Kidney tubule cell (primary cell): Measurements from ENCODE around the gene GALK1.
A peak's percentile ranks its signal among the peaks of the same experiment; 100 is the strongest.

Source experiments
- DNase-seq: peaks from one replicate; pipeline ENCODE4 v3.0.0-alpha.2; 2018; ENCODE audit warnings: low spot score

The GALK1 gene

GRCh38 chr17:75749545-75750389, 15.2 kb downstream of the GALK1 start:
- DNase-seq = peak; percentile 73

DNA sequence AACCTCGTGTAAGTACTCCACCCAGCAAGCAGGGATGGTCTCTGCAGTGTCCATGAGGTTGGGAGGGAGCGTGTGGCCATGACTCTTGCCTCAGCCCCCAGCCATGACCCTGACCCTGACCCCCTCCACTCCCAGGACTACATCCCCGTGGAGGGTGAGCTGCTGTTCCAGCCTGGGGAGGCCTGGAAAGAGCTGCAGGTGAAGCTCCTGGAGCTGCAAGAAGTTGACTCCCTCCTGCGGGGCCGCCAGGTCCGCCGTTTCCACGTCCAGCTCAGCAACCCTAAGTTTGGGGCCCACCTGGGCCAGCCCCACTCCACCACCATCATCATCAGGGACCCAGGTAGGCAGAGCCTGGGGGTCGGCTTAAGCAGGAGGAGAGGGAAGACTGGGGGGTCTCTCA, 16.3 kb downstream of the GALK1 start:
- no peak for DNase-seq

- no peak for DNase-seq
These were observed 21.3 kb downstream of the GALK1 start for GRCh38 chr17:75743625-75744206.

DNA sequence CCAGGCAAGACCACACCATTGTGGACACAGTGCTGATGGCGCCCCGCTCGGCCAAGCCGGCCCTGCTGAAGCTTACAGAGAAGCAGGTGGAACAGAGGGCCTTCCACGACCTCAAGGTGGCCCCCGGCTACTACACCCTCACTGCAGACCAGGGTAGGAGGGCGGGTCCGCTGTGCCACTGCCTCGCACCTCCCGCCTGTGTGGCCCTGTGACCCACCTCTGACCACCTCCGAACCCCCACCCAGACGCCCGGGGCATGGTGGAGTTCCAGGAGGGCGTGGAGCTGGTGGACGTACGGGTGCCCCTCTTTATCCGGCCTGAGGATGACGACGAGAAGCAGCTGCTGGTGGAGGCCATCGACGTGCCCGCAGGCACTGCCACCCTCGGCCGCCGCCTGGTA, 22.7 kb downstream of the GALK1 start:
- no peak for DNase-seq

DNA sequence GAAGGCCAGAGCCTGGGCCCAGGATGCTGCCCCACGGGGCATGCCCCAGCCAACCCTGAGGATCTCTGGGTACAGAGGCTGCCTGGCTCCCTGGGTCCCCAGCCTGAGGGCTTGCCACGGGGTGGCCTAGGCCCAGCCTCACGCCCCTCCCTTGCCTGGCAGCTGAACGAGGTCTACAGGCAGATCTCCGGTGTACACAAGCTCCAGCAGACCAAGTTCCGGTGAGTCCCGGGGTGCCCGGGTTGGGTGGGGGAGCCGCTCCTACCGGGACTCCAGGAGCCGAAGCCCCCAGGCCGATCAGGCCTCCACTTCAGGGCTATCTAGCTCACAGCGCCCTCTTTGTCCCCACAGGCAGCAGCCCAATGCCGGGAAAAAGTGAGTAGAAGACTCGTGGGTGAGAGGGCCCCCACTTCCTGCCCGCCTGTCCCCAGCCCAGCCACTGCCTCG, 24.3 kb downstream of the GALK1 start:
- no peak for DNase-seq

GRCh38 chr17:75740215-75740614, 24.8 kb downstream of the GALK1 start:
- no peak for DNase-seq

DNA sequence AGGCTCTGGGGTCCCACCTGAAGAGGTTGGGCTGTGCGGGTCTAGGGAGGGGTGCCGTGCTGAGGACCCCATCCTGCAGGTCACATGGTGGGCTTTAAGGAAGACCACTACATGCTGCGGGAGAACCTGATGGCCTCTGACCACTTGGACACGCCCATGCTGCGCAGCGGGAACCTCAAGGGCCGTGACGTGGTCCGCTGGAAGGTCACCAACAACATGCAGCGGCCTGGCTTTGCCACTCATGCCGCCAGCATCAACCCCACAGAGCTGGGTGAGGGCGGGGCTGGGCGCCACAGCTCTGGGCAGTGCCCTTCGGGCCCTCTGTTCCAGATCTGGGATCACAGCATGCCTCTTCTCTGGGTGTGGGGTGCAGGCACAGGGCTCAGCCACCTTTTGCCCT, 25.2 kb downstream of the GALK1 start:
- no peak for DNase-seq

DNA sequence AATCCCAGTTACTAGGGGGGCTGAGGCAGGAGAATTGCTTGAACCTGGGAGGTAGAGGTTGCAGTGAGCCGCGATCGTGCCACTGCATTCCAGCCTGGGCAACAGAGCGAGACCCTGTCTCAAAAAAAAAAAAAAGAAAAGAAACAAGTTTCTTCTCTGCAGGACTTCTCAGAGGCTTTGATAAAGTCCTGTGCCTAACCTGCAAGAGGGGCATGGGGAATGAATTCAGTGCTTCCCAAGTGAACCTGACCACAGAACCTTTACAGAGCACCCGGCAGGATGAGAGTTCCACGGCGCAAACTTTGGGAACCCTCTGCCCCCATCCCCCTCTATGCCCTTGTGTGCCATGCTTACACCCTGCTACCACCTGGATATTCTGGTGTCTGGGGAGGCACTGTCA, 25.8 kb downstream of the GALK1 start:
- no peak for DNase-seq

DNA sequence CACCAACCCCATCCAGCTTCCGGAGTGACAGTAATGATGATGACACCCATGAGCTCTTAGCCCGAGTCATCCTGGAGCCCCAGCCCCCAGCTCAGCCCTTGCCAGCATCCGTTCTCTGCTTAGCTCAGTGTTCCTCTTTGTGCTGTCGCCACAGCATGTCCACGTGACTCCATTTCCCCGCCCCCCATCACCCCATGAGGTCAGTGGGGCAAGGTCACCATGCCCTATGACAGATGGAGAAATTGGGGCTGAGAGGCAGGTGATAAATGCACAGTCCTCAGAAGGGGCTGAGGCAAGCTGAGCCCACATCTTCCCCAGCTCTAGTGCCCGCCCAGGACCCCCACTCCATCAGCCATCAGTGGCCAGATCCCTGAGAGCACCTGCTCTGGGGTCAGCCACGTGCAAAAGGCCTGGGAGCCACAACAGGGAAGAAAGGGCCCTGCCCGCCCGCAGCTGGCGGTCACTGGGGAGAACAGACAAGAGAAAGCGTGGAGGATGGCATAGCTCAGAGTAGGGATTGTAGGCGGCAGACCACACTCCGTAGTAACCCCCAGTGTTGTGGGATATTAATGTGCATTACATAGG, 26.7 kb downstream of the GALK1 start:
- peak; percentile 48 for DNase-seq

- no peak for DNase-seq
These were observed 27.6 kb downstream of the GALK1 start for GRCh38 chr17:75737133-75737962.

DNA sequence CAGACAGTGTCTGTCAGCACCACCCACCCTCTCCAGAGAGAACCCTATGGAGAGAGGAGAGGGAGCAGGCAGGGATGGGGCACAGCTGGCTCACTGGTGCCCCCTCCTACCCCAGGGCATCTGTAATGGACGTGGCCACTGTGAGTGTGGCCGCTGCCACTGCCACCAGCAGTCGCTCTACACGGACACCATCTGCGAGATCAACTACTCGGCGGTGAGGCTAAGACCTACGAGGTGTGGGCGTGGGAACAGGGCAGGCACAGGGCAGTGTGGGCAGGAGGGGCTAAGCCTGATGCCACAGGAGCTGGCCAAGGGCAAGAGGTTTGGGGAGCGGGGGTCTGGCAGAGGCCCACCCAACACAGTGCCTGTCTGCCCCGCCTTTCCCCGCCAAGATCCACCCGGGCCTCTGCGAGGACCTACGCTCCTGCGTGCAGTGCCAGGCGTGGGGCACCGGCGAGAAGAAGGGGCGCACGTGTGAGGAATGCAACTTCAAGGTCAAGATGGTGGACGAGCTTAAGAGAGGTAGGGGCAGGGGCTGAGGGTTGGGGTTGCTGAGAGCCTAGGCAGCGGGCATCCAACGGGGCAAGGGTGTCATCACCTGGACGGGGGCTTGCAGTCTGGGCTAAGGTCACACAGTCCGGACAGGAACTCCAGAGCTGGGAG, 28.7 kb downstream of the GALK1 start:
- no peak for DNase-seq

DNA sequence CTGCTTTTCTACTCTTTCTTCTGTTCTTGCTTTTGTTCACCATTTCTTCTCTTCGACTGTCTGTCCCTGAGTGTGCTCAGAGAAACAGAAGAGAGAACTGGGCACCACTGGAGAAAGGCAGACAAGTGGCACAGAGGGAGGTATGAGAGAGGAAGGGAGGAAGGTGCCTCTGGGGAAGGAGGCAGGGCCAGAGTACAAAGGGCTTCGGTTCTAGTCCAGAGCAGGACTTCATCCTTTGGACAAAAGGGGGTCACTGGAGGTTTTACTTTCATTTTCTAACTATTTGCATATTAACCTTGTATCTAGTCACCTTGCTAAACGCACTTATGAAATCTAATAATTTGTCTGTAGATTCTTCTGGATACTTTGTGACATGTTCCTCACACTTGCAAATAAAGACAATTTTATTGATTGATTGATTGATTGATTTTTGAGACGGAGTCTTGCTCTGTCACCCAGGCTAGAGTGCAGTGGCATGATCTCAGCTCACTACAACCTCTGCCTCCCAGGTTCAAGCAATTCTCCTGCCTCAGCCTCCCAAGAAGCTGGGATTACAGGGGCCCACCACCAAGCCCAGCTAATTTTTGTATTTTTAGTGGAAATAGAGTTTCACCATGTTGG, 30.2 kb downstream of the GALK1 start:
- no peak for DNase-seq

- no peak for DNase-seq
These were observed 31.5 kb downstream of the GALK1 start for GRCh38 chr17:75733471-75733870.

- no peak for DNase-seq
These were observed 33.1 kb downstream of the GALK1 start for GRCh38 chr17:75731716-75732498.

DNA sequence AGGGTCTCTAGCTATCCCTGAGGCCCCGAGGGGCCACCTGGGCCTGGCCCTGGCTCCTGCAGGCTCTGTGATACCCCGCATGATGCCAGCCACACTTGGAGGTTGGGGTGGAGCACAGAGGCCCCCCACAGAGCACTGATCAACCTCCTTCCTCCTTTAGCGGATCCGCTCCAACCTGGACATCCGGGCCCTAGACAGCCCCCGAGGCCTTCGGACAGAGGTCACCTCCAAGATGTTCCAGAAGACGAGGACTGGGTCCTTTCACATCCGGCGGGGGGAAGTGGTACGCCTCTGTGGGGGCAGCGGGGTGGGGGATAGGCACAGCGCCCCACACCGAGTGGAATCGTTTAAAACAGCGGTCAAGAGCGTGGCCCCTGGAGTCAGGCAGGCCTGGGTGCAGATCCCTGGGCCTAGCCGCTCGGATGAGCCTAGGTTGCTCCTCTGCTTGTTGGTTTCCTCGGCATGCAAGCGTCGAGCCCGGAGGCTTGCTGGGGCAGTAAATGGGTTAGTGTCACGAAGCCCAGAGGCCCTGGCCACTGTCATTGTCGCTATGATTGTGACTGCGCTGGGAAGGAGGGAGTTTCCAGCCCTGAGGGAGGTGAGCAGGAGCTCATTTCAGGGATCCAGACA, 33.8 kb downstream of the GALK1 start:
- DNase-seq = no peak

DNA sequence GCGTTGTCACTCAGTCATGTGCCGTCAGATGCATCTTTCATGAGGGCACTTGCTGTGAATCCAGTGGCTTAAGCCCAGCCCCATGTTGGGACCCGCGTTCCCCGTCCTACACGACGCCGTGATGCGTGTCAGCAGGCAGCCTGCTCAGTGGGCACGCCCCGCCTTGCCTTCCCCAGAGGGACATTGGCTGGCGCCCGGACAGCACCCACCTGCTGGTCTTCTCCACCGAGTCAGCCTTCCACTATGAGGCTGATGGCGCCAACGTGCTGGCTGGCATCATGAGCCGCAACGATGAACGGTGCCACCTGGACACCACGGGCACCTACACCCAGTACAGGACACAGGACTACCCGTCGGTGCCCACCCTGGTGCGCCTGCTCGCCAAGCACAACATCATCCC, 34.9 kb downstream of the GALK1 start:
- DNase-seq = no peak

DNA sequence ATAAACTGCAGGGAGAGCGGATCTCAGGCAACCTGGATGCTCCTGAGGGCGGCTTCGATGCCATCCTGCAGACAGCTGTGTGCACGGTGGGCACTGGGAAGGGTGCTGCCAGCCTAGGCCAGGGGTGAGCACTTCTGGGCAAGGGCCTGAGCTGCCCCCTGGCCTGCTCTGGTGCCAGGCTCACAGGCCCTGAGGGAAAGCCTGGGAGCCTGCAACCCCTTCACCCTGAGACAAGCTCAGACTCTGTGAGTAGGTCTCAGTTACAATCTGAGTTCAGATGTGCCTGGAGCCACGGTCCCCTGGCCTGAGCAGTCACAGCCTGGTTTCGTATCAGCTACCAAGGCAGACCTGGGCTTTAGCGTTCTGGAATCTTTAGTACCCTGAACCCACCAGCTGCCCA, 35.6 kb downstream of the GALK1 start:
- no peak for DNase-seq

GRCh38 chr17:75727391-75727790, 37.6 kb downstream of the GALK1 start:
- no peak for DNase-seq

DNA sequence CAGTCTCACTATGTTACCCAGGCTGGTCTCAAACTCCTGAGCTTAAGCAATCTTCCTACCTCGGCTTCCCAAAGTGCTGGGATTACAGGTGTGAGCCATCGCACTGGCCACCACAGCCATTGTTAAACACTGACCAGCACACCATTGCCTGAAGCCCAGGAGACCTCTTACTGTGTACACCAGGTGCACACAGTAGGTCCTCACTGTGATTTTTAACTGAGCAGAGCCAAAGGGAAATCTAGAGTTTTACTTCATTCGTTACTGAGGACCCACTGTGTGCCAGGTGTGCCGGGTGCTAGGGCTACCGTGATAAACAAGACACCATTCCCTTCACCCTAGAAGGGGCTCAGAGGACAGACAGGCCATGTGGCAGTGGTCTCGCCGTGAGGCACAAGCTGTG, 39.5 kb downstream of the GALK1 start:
- DNase-seq = no peak
